Measurements from ENCODE around the gene PRLR.
A peak's percentile ranks its signal among the peaks of the same experiment; 100 is the strongest.

PRLR gene

GRCh38 chr5:35230038-35230611 is at the start of gene PRLR:
Gene PRLR (minus strand): TSS chr5:35230487. CDS start chr5:35089620, 140,867 bp downstream.
- peak within 1 kb of the TSS; percentile 81 for H3K9ac ChIP-seq (ENCODE audit: low read depth, low read length)
- peak within 1 kb of the TSS; percentile 78 for H3K4me3 ChIP-seq (ENCODE audit: low read depth, low read length)
- H3K36me3 ChIP-seq (ENCODE audit: control insufficient read depth, insufficient read depth, low read length) = no peaks in the 10 kb centered on the region
- peaks cover 7% of the 10 kb centered on the region for H3K27me3 ChIP-seq (ENCODE audit: control insufficient read depth, insufficient read depth, low read length)
- H3K9me3 ChIP-seq (ENCODE audit: control insufficient read depth, insufficient read depth, low read length) = no peaks in the 10 kb centered on the region
- H3K4me1 ChIP-seq (ENCODE audit: control insufficient read depth, insufficient read depth, low read length) = no peaks in the 10 kb centered on the region

GRCh38 chr5:35274839-35275509 is 44.7 kb upstream of the PRLR start:
- no peaks in the 10 kb centered on the region for H3K4me1 ChIP-seq (ENCODE audit: control insufficient read depth, insufficient read depth, low read length)
- no peaks in the 10 kb centered on the region for H3K9me3 ChIP-seq (ENCODE audit: control insufficient read depth, insufficient read depth, low read length)
- H3K36me3 ChIP-seq (ENCODE audit: control insufficient read depth, insufficient read depth, low read length) = no peaks in the 10 kb centered on the region
- no peak overlapping the region for H3K4me3 ChIP-seq (ENCODE audit: low read depth, low read length)
- H3K9ac ChIP-seq (ENCODE audit: low read depth, low read length) = no peak overlapping the region
- H3K27me3 ChIP-seq (ENCODE audit: control insufficient read depth, insufficient read depth, low read length) = no peaks in the 10 kb centered on the region

- no peak overlapping the region for H3K4me3 ChIP-seq (ENCODE audit: low read depth, low read length)
- peaks cover 7% of the 10 kb centered on the region for H3K4me1 ChIP-seq (ENCODE audit: control insufficient read depth, insufficient read depth, low read length)
- no peaks in the 10 kb centered on the region for H3K36me3 ChIP-seq (ENCODE audit: control insufficient read depth, insufficient read depth, low read length)
- no peaks in the 10 kb centered on the region for H3K27me3 ChIP-seq (ENCODE audit: control insufficient read depth, insufficient read depth, low read length)
- no peak overlapping the region for H3K9ac ChIP-seq (ENCODE audit: low read depth, low read length)
- no peaks in the 10 kb centered on the region for H3K9me3 ChIP-seq (ENCODE audit: control insufficient read depth, insufficient read depth, low read length)
Observed at GRCh38 chr5:35269006-35269405, 38.7 kb upstream of the PRLR start.

GRCh38 chr5:35266276-35266675 is 36.0 kb upstream of the PRLR start:
- no peak overlapping the region for H3K9ac ChIP-seq (ENCODE audit: low read depth, low read length)
- no peaks in the 10 kb centered on the region for H3K36me3 ChIP-seq (ENCODE audit: control insufficient read depth, insufficient read depth, low read length)
- H3K9me3 ChIP-seq (ENCODE audit: control insufficient read depth, insufficient read depth, low read length) = peaks cover 3% of the 10 kb centered on the region
- H3K4me3 ChIP-seq (ENCODE audit: low read depth, low read length) = no peak overlapping the region
- H3K4me1 ChIP-seq (ENCODE audit: control insufficient read depth, insufficient read depth, low read length) = peaks cover 7% of the 10 kb centered on the region
- H3K27me3 ChIP-seq (ENCODE audit: control insufficient read depth, insufficient read depth, low read length) = no peaks in the 10 kb centered on the region

GRCh38 chr5:35264509-35264908 is 34.2 kb upstream of the PRLR start:
- peaks cover 7% of the 10 kb centered on the region for H3K4me1 ChIP-seq (ENCODE audit: control insufficient read depth, insufficient read depth, low read length)
- H3K36me3 ChIP-seq (ENCODE audit: control insufficient read depth, insufficient read depth, low read length) = no peaks in the 10 kb centered on the region
- peaks cover 3% of the 10 kb centered on the region for H3K9me3 ChIP-seq (ENCODE audit: control insufficient read depth, insufficient read depth, low read length)
- no peak overlapping the region for H3K9ac ChIP-seq (ENCODE audit: low read depth, low read length)
- H3K27me3 ChIP-seq (ENCODE audit: control insufficient read depth, insufficient read depth, low read length) = no peaks in the 10 kb centered on the region
- H3K4me3 ChIP-seq (ENCODE audit: low read depth, low read length) = no peak overlapping the region

- Histone ChIP-seq H3K4me3 (ENCODE audit: low read depth, low read length) (no peak overlapping the region), H3K9me3 (ENCODE audit: control insufficient read depth, insufficient read depth, low read length) (peaks cover 3% of the 10 kb centered on the region), H3K4me1 (ENCODE audit: control insufficient read depth, insufficient read depth, low read length) (peaks cover 7% of the 10 kb centered on the region), H3K27me3 (ENCODE audit: control insufficient read depth, insufficient read depth, low read length) (no peaks in the 10 kb centered on the region), H3K36me3 (ENCODE audit: control insufficient read depth, insufficient read depth, low read length) (no peaks in the 10 kb centered on the region), H3K9ac (ENCODE audit: low read depth, low read length) (no peak overlapping the region)
Observed at GRCh38 chr5:35263266-35263877, 33.1 kb upstream of the PRLR start.

- Histone ChIP-seq H3K27me3 (ENCODE audit: control insufficient read depth, insufficient read depth, low read length) (no peaks in the 10 kb centered on the region), H3K9me3 (ENCODE audit: control insufficient read depth, insufficient read depth, low read length) (peaks cover 6% of the 10 kb centered on the region), H3K36me3 (ENCODE audit: control insufficient read depth, insufficient read depth, low read length) (no peaks in the 10 kb centered on the region), H3K4me1 (ENCODE audit: control insufficient read depth, insufficient read depth, low read length) (no peaks in the 10 kb centered on the region), H3K9ac (ENCODE audit: low read depth, low read length) (no peak overlapping the region), H3K4me3 (ENCODE audit: low read depth, low read length) (no peak overlapping the region)
Observed at GRCh38 chr5:35253582-35253981, 23.3 kb upstream of the PRLR start.

- H3K9me3 ChIP-seq (ENCODE audit: control insufficient read depth, insufficient read depth, low read length) = peaks cover 6% of the 10 kb centered on the region
- no peaks in the 10 kb centered on the region for H3K4me1 ChIP-seq (ENCODE audit: control insufficient read depth, insufficient read depth, low read length)
- H3K27me3 ChIP-seq (ENCODE audit: control insufficient read depth, insufficient read depth, low read length) = no peaks in the 10 kb centered on the region
- no peak overlapping the region for H3K4me3 ChIP-seq (ENCODE audit: low read depth, low read length)
- H3K9ac ChIP-seq (ENCODE audit: low read depth, low read length) = no peak overlapping the region
- H3K36me3 ChIP-seq (ENCODE audit: control insufficient read depth, insufficient read depth, low read length) = no peaks in the 10 kb centered on the region
Observed at GRCh38 chr5:35252963-35253362, 22.7 kb upstream of the PRLR start.

- Histone ChIP-seq H3K4me3 (ENCODE audit: low read depth, low read length) (no peak overlapping the region), H3K9me3 (ENCODE audit: control insufficient read depth, insufficient read depth, low read length) (peaks cover 3% of the 10 kb centered on the region), H3K36me3 (ENCODE audit: control insufficient read depth, insufficient read depth, low read length) (no peaks in the 10 kb centered on the region), H3K27me3 (ENCODE audit: control insufficient read depth, insufficient read depth, low read length) (no peaks in the 10 kb centered on the region), H3K9ac (ENCODE audit: low read depth, low read length) (no peak overlapping the region), H3K4me1 (ENCODE audit: control insufficient read depth, insufficient read depth, low read length) (peaks cover 6% of the 10 kb centered on the region)
Observed at GRCh38 chr5:35248843-35249780, 18.8 kb upstream of the PRLR start.

- no peak overlapping the region for H3K4me3 ChIP-seq (ENCODE audit: low read depth, low read length)
- no peaks in the 10 kb centered on the region for H3K36me3 ChIP-seq (ENCODE audit: control insufficient read depth, insufficient read depth, low read length)
- no peaks in the 10 kb centered on the region for H3K9me3 ChIP-seq (ENCODE audit: control insufficient read depth, insufficient read depth, low read length)
- peaks cover 6% of the 10 kb centered on the region for H3K4me1 ChIP-seq (ENCODE audit: control insufficient read depth, insufficient read depth, low read length)
- H3K27me3 ChIP-seq (ENCODE audit: control insufficient read depth, insufficient read depth, low read length) = no peaks in the 10 kb centered on the region
- no peak overlapping the region for H3K9ac ChIP-seq (ENCODE audit: low read depth, low read length)
Observed at GRCh38 chr5:35247648-35248034, 17.4 kb upstream of the PRLR start.

- no peak overlapping the region for H3K4me3 ChIP-seq (ENCODE audit: low read depth, low read length)
- peaks cover 6% of the 10 kb centered on the region for H3K4me1 ChIP-seq (ENCODE audit: control insufficient read depth, insufficient read depth, low read length)
- no peaks in the 10 kb centered on the region for H3K27me3 ChIP-seq (ENCODE audit: control insufficient read depth, insufficient read depth, low read length)
- no peak overlapping the region for H3K9ac ChIP-seq (ENCODE audit: low read depth, low read length)
- H3K36me3 ChIP-seq (ENCODE audit: control insufficient read depth, insufficient read depth, low read length) = no peaks in the 10 kb centered on the region
- H3K9me3 ChIP-seq (ENCODE audit: control insufficient read depth, insufficient read depth, low read length) = no peaks in the 10 kb centered on the region
Observed at GRCh38 chr5:35246900-35247647, 16.8 kb upstream of the PRLR start.

All from iPS-15b (cell line).